Measurements from ENCODE around the gene PERCC1.

PERCC1 gene

DNA sequence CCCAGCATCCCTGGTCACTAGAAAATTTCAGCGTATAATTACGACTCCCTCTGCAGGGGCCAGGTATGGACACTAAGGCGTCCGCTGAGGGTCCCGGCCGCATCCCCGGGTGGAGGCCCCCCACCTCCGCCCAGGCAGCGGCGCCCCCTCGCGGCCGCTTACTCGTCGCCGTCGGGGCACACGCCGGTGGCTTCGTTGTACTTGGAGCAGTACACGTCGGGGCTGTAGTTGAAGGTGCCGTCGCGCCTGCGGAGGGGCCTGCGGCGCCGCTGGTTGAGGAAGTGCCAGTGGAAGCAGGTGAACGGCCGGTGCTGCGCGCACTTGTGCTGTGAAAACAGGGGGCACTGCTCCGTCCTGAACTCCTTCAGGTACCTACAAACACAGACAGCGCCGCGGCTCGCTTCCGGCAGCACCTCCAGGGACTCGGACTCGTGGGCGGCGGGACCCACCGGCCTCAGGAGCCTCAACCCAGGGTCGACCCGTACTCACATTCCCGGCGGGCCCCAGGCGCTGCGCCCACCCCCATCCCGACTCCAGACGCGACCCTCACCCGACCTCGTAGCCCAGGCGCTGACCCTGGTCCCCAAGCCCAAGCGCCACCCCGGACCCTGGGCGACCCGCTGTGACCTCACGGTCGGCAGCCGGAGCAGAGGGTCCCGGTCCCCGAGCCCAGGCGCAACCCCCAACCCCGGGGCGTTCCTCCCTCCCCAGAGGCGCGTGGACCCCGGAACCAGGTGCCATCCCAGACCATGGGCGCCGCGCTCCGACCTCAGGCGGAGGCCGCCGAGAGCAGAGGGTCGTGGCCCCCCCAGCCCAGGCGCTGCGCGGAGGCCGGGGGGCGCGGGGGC is 17.0 kb upstream of the PERCC1 start:
- peak; percentile 10 for DNase-seq

DNA sequence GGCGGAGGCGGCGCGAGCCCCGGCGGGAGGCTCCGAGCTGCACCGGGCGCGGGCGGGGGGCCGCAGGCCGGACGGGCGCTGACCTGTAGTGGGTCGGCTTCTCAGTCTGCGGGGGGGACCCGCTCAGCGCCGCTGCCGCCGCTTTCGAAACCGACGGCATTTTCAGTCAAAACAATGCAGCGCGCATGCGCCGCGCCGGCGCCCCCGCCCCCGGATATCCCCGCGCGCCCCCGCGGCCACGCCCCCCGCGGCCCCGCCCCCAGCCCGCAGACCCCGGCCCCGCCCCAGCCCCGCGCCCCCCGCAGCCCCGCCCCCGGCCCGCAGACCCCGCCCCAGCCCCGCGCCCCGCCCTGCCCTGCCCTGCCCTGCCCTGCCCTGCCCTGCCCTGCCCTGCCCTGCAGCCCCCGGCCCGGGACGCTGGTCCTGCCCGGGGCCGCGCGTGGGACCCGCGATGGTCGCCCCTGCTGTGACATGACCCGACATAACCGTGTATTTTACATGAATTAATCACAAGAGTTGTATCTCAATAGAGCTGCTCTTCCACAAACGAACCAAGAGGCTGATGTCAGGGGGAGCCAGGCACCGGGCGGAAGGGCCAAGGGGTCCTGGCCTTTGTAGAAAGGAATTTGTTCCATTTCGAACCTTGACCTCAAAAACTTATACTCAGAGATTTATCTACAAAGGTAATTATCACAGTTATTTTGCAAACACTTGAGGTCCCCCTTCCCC is 16.2 kb upstream of the PERCC1 start, which contains the start of gene UNKL:
Gene UNKL (minus strand): TSS at position 173 of the 729 bp plus-strand sequence. CDS start 13 bp downstream, at position 160.
- DNase-seq: no peak

GRCh38 chr16:1416521-1416941 is 14.3 kb upstream of the PERCC1 start:
- DNase-seq: no peak

GRCh38 chr16:1420111-1420539 is 10.8 kb upstream of the PERCC1 start:
- no peak for DNase-seq

GRCh38 chr16:1422076-1422475 is 8.8 kb upstream of the PERCC1 start:
- DNase-seq: no peak

GRCh38 chr16:1424028-1424427 is 6.8 kb upstream of the PERCC1 start:
- no peak for DNase-seq

GRCh38 chr16:1425616-1426370 is 5.1 kb upstream of the PERCC1 start:
- no peak for DNase-seq

DNA sequence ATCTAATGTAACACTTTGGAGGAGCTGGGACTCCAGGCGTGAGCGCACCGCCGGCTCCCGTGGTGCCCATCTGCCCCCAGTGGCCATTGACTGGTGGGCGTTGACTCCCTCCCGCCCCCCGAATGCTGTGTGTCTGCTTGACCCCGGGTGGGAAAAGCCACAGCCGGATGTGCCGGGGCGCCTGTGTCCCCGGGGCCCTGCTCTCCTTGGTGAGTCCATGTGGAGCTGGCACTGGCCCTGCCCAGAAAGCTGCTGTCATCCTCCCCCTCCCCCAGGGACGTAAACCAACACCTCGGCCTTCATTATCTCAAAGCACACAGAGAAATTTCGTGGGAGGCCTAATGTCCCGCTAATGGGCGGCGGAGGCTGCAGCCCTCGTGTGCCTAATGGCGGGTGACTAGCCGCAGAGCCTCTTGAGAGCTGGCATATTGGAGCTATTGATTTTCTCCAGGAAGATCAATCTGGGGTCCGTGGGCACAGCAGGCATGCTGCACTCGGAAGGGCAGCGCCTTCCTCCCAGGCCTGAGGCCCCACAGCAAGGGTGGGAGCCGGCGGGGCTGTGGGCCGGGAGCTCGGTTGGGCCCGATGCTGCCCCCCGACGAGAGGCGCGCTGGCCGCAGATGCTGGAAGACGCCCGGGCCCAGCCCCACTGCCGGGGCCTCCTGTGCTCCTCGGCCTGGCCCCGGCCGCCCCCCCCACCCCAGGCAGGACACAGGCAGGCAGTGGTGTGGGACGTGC is 4.0 kb upstream of the PERCC1 start:
- peak; percentile 85 for DNase-seq

DNA sequence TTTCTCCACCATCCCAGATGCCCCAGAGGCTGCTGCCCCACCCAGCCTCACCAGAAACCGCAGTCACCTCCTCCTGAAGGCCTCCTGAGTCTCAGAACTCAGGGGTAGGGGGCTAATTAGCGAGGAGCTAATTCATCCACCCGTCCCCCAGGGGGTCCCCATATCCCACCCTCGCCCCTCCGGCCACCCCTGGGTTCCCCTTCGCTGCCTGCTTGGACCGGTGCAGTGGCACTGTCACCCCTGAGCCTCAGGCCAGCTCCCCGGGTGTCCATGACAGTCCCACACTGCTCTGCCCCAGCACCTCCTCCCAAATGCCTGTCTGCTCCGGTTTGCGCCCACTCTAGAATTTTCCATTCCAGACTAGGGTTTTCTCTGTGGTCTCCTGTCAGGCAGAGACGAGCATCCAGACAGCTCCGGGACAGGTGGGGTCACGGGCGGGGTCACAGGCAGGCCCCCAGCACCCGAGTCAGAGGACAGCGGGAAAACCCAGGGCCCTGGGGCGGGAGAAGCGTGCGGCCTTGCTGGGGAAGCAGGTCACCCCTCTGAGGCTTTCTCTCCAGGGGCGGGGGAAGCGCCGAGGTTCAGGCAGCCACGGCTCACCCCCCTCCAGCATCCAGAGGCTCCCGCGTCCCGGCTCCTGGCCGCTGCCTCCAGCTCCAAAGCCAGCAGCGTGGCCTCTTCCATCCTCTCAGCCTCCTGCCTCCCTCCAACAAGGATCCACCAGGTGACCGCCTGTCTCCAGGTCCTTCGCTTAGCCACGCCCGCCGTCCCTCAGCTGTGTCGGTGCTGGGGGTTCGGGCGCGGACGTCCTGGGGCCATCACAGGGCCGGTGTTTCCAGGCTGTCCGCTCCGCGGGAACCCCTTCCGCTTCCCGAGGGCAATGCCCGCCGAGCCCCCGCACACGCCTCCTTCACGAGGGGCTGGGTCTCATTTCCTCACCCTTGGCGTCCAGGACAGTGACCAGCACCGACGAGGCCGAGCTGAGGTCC is 3.1 kb upstream of the PERCC1 start:
- DNase-seq: no peak

DNA sequence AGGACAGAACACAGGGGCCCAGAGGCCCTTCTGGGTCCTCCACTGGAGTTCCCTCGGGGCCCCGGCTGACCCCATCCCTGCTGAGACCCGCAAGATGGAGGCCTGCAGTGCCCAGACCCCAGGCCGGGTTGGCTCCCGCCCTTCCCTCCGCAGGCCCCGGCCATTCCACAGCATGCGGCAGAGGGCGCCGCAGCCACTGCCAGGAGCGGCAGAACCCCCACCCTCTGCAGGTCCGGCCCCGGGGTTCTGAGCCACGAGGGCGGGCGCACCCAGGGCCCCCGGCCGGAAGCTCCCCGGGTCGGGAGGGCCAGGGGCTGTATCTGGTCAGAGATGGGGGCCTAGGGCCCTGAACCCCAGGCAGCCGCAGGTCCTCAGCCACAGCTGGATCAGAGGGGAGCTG is 2.4 kb upstream of the PERCC1 start:
- DNase-seq: no peak

DNA sequence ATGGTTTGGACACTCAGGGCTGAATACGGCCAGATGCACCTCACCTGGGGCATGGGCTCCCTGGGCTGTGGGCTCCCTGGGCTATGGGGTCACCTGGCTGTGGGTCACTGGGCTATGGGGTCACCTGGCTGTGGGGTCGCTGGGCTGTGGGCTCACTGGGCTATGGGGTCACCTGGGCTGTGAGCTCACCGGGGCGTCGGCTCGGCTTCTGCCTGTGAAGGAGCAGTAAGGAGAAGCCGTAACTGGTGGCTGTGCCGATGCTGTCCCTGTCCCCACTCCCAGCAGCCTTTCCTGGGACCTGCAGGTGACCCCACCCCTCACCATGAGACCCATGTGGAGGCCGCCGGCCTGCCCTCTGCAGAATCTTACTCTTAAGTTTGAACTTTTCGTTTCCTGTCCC is 1.9 kb upstream of the PERCC1 start:
- DNase-seq: no peak

DNA sequence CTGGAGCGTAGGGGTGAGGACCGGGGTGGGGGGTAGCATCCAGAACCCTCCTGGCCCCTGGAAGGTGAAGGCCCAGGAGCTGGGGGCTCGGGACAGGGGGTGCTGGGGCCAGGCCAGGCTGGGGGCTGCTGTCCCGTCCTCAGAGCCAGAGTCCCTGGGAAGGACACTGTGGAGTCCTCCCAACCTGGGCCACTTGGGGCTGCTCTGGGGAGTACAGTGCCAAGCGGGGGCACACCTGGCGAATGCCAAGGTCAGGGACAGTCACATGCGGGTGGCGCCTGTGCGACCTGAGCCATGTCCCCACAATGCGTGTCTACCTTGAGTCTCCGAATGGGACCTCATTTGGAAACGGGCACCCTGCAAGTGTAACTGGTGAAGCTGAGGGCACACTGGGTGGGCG is 1.2 kb upstream of the PERCC1 start:
- no peak for DNase-seq

DNA sequence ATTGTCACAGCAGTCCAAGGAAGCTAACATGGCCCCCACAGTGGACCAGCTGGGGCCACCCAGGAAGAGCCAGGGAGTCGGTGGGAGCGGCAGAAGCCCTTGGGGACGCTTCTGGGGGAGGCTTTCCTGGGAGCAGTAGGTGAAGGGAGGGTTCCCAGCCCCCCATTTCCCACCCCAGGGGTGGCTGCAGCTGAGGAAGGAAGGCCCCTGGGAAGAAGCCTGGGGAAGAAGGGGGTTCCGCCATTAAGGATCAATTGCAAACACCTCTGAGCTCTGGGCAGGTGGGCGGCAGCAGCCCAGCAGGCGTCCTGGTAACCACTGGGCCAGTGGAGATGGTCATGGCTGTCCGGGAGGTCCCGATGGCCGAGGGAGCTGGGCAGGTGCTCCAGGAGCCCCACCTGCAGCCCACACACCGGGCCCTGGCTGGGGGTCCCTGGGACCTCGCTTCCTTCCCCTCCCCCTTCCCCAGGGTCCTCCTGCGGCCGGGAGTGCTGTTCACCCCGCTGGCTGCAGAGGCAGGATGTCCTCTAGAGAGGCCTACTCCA is 592 bp upstream of the PERCC1 start:
- no peak for DNase-seq

DNA sequence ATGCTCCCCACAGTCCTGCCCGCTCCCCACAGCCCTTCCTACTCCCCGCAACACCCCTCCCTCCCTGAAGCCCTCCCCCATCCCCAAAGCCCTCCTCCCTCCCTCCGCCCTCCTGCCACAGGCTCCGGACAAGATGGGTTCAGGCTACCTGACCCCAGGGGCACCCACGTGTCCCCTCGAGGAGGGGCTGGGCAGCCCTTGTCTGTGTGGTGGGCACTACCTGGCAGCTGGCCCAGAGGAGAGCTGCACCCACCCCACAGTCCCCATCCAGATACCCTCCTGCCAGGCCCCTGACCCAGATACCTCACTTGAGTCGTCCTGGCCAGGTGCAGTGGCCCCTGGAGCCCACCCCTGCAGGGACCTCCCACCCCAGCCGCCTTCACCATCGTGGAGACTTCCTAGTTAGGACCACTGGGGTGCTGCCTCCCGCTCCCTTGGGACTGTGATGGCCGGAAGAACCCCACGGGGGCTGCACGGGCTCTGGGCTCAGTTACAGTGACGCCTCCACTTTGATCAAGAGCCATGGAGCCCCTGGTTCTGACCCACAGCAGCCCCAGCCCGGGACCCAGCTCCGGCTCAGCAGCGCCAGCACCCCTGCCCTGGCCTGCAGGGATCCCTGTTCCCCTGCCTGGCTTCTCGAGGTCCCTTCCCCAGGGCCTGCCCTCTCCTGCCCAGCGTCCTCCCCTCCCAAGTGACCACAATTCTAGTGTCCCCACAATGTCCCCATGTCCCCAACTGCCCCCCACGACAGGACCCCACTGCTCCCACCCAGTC is 806 bp downstream of the PERCC1 start:
- no peak for DNase-seq

- DNase-seq: no peak
Measured at GRCh38 chr16:1432388-1433262, 1.7 kb downstream of the PERCC1 start.

DNA sequence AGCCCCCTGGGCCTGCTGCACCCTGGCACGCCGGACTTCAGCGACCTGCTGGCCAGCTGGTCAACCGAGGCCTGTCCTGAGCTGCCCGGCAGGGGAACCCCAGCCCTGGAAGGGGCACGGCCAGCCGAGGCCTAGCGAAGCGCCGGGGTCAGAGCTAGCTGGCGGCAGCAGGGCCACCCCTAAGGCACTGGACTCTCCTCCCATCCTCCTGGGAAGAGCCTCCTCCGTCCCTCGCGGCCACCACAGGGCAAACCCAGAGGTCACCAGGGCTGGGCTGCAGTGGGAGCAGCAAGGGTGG is 2.3 kb downstream of the PERCC1 start:
- no peak for DNase-seq

GRCh38 chr16:1433756-1434155 is 2.9 kb downstream of the PERCC1 start:
- no peak for DNase-seq

- no peak for DNase-seq
Measured at GRCh38 chr16:1434644-1435592, 4.0 kb downstream of the PERCC1 start.

All from DMS79 (cell line).